Central memory CD8-positive, alpha-beta T cell (primary cell): Measurements from ENCODE around the gene XYLT1.

Experiments used
- ATAC-seq: fragments of 150-1000 bp; cut with Tn5 transposase; replicated peaks from 2 replicates; pipeline ENCODE4 v1.10.0; 2022; ENCODE audit warnings: mild to moderate bottlenecking, moderate FRiP score, moderate number of reproducible peaks; ENCODE audit not compliant: poor library complexity, severe bottlenecking; ENCODE audit errors: extremely low read depth
- DNase-seq, 2 donors: peaks; one replicate each; pipeline ENCODE4 v3.0.0; 2021; ENCODE audit warnings: low spot score in 2 of 2
- H3K27ac Mint-ChIP-seq: one replicate; pipeline ENCODE4 v1.8.0; 2022; ENCODE audit warnings: low read depth, mild to moderate bottlenecking, moderate library complexity, mixed read lengths
- H3K27me3 Mint-ChIP-seq: one replicate; pipeline ENCODE4 v1.8.0; 2022; ENCODE audit warnings: mixed read lengths
- H3K36me3 Mint-ChIP-seq: one replicate; pipeline ENCODE4 v1.8.0; 2022; ENCODE audit warnings: mild to moderate bottlenecking, moderate library complexity, mixed read lengths; ENCODE audit not compliant: insufficient read depth
- H3K4me1 Mint-ChIP-seq: one replicate; pipeline ENCODE4 v1.8.0; 2022; ENCODE audit warnings: mixed read lengths
- H3K4me3 Mint-ChIP-seq: one replicate; pipeline ENCODE4 v1.8.0; 2022; ENCODE audit warnings: mild to moderate bottlenecking, moderate library complexity, mixed read lengths
- H3K9me3 Mint-ChIP-seq: one replicate; pipeline ENCODE4 v1.8.0; 2022; ENCODE audit warnings: mixed read lengths

XYLT1 gene

GRCh38 chr16:17395849-17396480 is 74.8 kb downstream of the XYLT1 start:
- no peaks in the 10 kb centered on the region for H3K9me3 Mint-ChIP-seq
- peak overlapping the region; percentile 91 for H3K27ac Mint-ChIP-seq
- DNase-seq = no peak
- H3K36me3 Mint-ChIP-seq = peaks cover 3% of the 10 kb centered on the region
- no peak overlapping the region for H3K4me3 Mint-ChIP-seq
- no peak for ATAC-seq
- no peaks in the 10 kb centered on the region for H3K27me3 Mint-ChIP-seq
- peaks cover 58% of the 10 kb centered on the region for H3K4me1 Mint-ChIP-seq

DNA sequence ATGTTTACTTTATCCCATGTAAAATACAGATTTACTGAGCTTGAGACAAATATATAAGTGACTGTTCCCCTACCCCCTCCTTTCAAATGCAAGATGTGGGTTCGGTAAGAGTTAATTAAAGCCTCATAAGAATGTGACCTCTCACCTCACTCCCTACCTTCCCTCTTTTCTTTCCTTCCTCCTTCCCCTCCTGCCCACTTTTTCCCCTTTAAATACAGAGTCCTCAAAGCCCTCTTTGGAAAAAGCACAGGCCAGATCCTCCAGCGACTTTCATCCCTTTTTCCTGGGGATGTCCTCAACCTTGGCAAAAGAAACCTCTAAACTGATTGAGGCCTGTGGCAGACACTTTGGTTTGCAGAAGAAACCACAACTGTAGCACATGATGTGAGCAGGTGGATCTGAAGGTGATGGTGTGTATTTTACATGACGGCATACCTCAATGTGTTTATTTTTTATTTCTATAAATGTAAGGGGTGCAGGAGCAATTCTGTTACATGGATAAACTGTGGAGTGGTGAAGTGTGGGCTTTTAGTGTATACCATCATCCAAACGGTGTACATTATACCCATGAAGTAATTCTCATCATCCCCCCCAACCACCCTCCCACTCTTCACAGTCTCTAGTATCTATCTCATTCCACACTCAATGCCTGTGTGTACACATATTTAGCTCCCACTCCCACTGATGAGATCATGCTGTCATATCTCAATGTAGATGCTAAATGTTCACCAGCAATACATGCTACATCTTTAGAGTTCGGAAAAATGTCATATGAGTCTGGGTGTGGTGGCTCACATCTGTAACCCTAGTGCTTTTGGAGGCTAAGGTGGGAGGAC is 77.7 kb downstream of the XYLT1 start:
- Mint-ChIP-seq H3K27me3 (no peaks in the 10 kb centered on the region), H3K4me1 (peaks cover 63% of the 10 kb centered on the region), H3K36me3 (peaks cover 3% of the 10 kb centered on the region), H3K9me3 (no peaks in the 10 kb centered on the region), H3K4me3 (no peak overlapping the region), H3K27ac (peak overlapping the region; percentile 11)
- no peak for ATAC-seq
- no peak for DNase-seq

- Mint-ChIP-seq H3K9me3 (no peaks in the 10 kb centered on the region), H3K4me1 (peaks cover 67% of the 10 kb centered on the region), H3K27me3 (no peaks in the 10 kb centered on the region), H3K36me3 (peaks cover 3% of the 10 kb centered on the region), H3K27ac (peak overlapping the region; percentile 11), H3K4me3 (no peak overlapping the region)
- DNase-seq (no peak), ATAC-seq (no peak)
Observed at GRCh38 chr16:17392127-17392856, 78.5 kb downstream of the XYLT1 start.

DNA sequence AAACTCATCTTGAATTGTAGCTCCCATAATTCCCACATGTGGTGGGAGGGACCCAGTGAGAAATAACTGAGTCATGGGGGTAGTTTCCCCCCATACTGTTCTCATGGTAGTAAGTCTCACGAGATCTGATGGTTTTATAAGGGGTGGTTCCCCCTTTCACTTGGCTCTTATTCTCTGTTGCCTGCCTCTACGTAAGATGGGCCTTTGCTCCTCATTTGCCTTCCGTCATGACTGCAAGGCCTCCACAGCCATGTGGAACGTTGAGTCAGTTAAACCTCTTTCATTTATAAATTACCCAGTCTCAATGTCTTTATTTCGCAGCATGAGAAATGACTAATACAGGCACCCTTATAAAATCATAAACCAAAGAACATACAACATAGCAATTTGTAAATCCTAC is 79.0 kb downstream of the XYLT1 start:
- Mint-ChIP-seq H3K9me3 (no peaks in the 10 kb centered on the region), H3K27me3 (no peaks in the 10 kb centered on the region), H3K4me1 (peaks cover 66% of the 10 kb centered on the region), H3K36me3 (peaks cover 3% of the 10 kb centered on the region), H3K4me3 (no peak overlapping the region), H3K27ac (no peak overlapping the region)
- ATAC-seq = no peak
- no peak for DNase-seq

DNA sequence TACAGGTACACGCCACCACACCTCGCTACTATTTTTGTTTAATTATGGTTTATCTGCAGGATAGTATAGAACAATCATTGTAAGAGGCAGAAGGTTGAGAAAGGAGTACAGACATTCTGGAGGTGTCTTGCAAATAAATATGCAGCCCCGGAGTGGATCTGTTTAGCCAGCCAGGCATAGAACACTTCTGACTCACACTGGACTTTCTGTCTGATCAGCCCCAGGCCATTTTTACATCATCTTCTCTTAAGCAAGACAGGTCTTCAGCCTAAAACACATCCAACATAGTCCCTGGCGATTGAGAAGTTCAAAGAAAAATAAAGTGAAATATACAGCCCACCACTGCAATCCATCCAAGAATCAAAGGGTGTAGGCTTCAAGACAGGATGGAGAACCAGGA is 81.4 kb downstream of the XYLT1 start:
- Mint-ChIP-seq H3K4me1 (peaks cover 79% of the 10 kb centered on the region), H3K9me3 (no peaks in the 10 kb centered on the region), H3K27me3 (no peaks in the 10 kb centered on the region), H3K36me3 (peaks cover 3% of the 10 kb centered on the region), H3K4me3 (no peak overlapping the region), H3K27ac (no peak overlapping the region)
- ATAC-seq = no peak
- no peak for DNase-seq

- no peak for ATAC-seq
- Mint-ChIP-seq H3K27me3 (no peaks in the 10 kb centered on the region), H3K4me3 (no peak overlapping the region), H3K36me3 (peaks cover 2% of the 10 kb centered on the region), H3K9me3 (no peaks in the 10 kb centered on the region), H3K27ac (no peak overlapping the region), H3K4me1 (peaks cover 78% of the 10 kb centered on the region)
- DNase-seq = no peak
Observed at GRCh38 chr16:17387256-17387655, 83.5 kb downstream of the XYLT1 start.

- no peaks in the 10 kb centered on the region for H3K9me3 Mint-ChIP-seq
- no peak for ATAC-seq
- no peaks in the 10 kb centered on the region for H3K27me3 Mint-ChIP-seq
- no peak for DNase-seq
- H3K4me3 Mint-ChIP-seq = no peak overlapping the region
- H3K27ac Mint-ChIP-seq = no peak overlapping the region
- no peaks in the 10 kb centered on the region for H3K36me3 Mint-ChIP-seq
- H3K4me1 Mint-ChIP-seq = peaks cover 73% of the 10 kb centered on the region
Observed at GRCh38 chr16:17386229-17386628, 84.5 kb downstream of the XYLT1 start.

GRCh38 chr16:17384471-17384870 is 86.3 kb downstream of the XYLT1 start:
- ATAC-seq (no peak), DNase-seq (no peak)
- no peaks in the 10 kb centered on the region for H3K27me3 Mint-ChIP-seq
- H3K36me3 Mint-ChIP-seq = no peaks in the 10 kb centered on the region
- H3K27ac Mint-ChIP-seq = no peak overlapping the region
- no peak overlapping the region for H3K4me3 Mint-ChIP-seq
- peaks cover 76% of the 10 kb centered on the region for H3K4me1 Mint-ChIP-seq
- no peaks in the 10 kb centered on the region for H3K9me3 Mint-ChIP-seq

DNA sequence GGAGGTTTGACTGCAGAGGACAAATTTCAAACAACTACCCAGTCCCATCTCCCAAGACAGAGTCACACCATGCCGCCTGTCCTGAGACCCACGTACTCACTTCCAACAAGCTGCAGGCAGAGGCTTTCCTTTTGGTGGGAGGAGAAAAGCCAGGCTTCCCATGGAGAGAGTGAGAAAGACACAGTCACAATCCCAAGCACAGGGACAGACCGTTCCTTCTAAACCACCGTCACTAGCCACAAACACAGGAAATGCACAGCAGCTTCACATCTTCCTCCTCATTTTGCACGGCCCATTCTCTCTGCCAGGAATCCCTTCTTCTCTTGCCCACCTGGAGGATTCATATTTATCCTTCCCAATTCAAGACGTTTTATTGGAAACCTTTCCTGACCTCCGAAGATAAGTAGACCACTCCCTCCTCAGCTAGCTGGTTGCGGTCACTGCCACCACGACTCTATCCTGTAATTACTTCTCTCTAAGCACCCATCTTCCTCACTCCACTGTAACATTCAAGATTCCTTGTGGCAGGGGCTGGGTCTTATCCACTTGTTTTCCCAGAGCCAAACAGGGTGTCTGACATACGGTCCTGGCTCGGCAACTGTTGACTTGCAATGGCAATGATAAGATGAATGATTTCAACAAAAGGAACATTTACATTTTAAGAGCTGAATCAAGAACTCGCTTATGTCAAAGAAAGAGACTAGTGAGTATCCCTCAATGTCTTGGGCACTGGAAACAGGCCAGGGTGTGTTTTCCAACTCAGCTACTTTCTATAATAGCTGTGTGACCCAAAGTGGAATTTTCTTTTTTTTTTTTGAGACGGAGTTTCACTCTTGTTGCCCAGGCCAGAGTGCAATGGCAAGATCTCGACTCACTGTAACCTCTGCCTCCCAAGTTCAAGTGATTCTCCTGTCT is 87.6 kb downstream of the XYLT1 start:
- no peaks in the 10 kb centered on the region for H3K9me3 Mint-ChIP-seq

GRCh38 chr16:17382514-17382913 is 88.2 kb downstream of the XYLT1 start:
- no peak for DNase-seq
- no peaks in the 10 kb centered on the region for H3K9me3 Mint-ChIP-seq
- ATAC-seq = no peak
- H3K36me3 Mint-ChIP-seq = peaks cover 2% of the 10 kb centered on the region
- H3K4me1 Mint-ChIP-seq = peaks cover 73% of the 10 kb centered on the region
- H3K27ac Mint-ChIP-seq = peak overlapping the region; percentile 37
- peak overlapping the region; percentile 61 for H3K4me3 Mint-ChIP-seq
- no peaks in the 10 kb centered on the region for H3K27me3 Mint-ChIP-seq

More for the DNA sequence above, 87.6 kb downstream of the XYLT1 start:
- ATAC-seq (peak; percentile 60), DNase-seq (no peak)
- Mint-ChIP-seq H3K27ac (peak overlapping the region; percentile 37), H3K4me3 (peak overlapping the region; percentile 61), H3K36me3 (peaks cover 2% of the 10 kb centered on the region), H3K4me1 (peaks cover 73% of the 10 kb centered on the region), H3K27me3 (no peaks in the 10 kb centered on the region)

DNA sequence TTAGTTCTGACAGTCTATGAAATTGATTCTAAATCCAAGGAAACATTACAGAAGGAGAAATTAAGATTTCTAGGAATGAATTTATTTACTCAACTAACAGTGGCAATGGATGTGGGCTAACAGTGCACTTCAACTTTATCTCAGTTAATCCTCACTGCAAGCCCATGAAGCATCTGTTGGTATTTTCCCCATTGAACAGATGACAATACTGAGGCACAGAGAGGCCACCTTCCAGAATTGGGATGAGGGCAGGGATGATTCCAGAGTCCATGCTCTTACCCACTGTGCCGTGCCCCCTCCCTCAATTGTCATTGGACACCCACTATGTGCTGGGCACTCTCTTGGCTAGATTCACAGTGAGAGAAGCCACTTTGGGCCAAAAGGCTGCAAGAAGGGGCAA is 89.0 kb downstream of the XYLT1 start:
- no peak overlapping the region for H3K27ac Mint-ChIP-seq
- no peak for ATAC-seq
- peaks cover 72% of the 10 kb centered on the region for H3K4me1 Mint-ChIP-seq
- H3K36me3 Mint-ChIP-seq = peaks cover 2% of the 10 kb centered on the region
- DNase-seq = no peak
- no peaks in the 10 kb centered on the region for H3K27me3 Mint-ChIP-seq
- no peak overlapping the region for H3K4me3 Mint-ChIP-seq
- H3K9me3 Mint-ChIP-seq = no peaks in the 10 kb centered on the region

GRCh38 chr16:17380613-17381012 is 90.1 kb downstream of the XYLT1 start:
- H3K27ac Mint-ChIP-seq = no peak overlapping the region
- H3K36me3 Mint-ChIP-seq = peaks cover 2% of the 10 kb centered on the region
- ATAC-seq (no peak), DNase-seq (no peak)
- H3K9me3 Mint-ChIP-seq = no peaks in the 10 kb centered on the region
- no peaks in the 10 kb centered on the region for H3K27me3 Mint-ChIP-seq
- no peak overlapping the region for H3K4me3 Mint-ChIP-seq
- peaks cover 60% of the 10 kb centered on the region for H3K4me1 Mint-ChIP-seq
